Tibial artery (tissue), 4 donors: Measurements from ENCODE around the gene DCAF5.
"Not testable (repeated sequence)": the region's sequence is repeated elsewhere in the genome, so short reads cannot be mapped to it uniquely, and the experiment has no call there.

Experiments
- DNase-seq, 2 donors: peaks; one replicate each; pipeline ENCODE4 v3.0.0-alpha.2; 2019
- H3K27ac ChIP-seq, 2 donors: fragments of 200-600 bp; sonication (generic) in 1 of 2; 1 replicate in 1 of 2; 2 replicates in 1 of 2; pipeline ENCODE4 v1.5.1; 2018 to 2019; ENCODE audit warnings: mild to moderate bottlenecking in 1 of 2
- H3K27me3 ChIP-seq, 2 donors: fragments of 200-600 bp; sonication (generic) in 1 of 2; one replicate each; pipeline versions ENCODE4 v1.5.1 to v1.6.0; 2016 to 2019
- H3K36me3 ChIP-seq, 3 donors: fragments of 200-600 bp; sonication (generic) in 2 of 3; one replicate each; pipeline ENCODE4 v1.5.1; 2016 to 2019; ENCODE audit warnings: mild to moderate bottlenecking in 2 of 3
- H3K4me1 ChIP-seq, 4 donors: fragments of 200-600 bp; sonication (generic) in 2 of 4; 1 replicate in 3 of 4; 2 replicates in 1 of 4; pipeline ENCODE4 v1.5.1; 2016 to 2019
- H3K4me3 ChIP-seq, 2 donors: fragments of 200-600 bp; sonication (generic) in 1 of 2; 1 replicate in 1 of 2; 2 replicates in 1 of 2; pipeline ENCODE4 v1.5.1; 2018 to 2019; ENCODE audit warnings: mild to moderate bottlenecking in 2 of 2
- H3K9me3 ChIP-seq, 3 donors: fragments of 200-600 bp; sonication (generic) in 1 of 3; one replicate each; pipeline ENCODE4 v1.5.1; 2016 to 2019
- CTCF ChIP-seq, 2 experiments: fragments of 200-600 bp in 1 of 2; fragments of 450-650 bp in 1 of 2; IDR thresholded peaks; one replicate each; pipeline ENCODE4 v1.5.1; 2017 to 2019; ENCODE audit warnings: antibody characterized with exemption in 2 of 2, mild to moderate bottlenecking in 1 of 2, moderate library complexity in 1 of 2
- intact Hi-C: fragments of 100-400 bp; cut with DNase I; formaldehyde crosslinking; loops from one replicate; pipeline ENCODE4 v1.15.0; 2023; ENCODE audit warnings: low total_unique reads

Gene DCAF5

GRCh38 chr14:69190191-69190590, 37.3 kb upstream of the DCAF5 start:
- H3K27ac ChIP-seq = no peak overlapping the region
- no peak overlapping the region for H3K4me3 ChIP-seq
- no peak for DNase-seq
- peaks cover 0 to 11% (median 4%) of the 10 kb centered on the region in 4 donors for H3K4me1 ChIP-seq
- no peaks in the 10 kb centered on the region for H3K9me3 ChIP-seq
- H3K36me3 ChIP-seq = no peaks in the 10 kb centered on the region
- no peak for TF ChIP-seq CTCF (IDR thresholded peaks at IDR 0.05)
- no peaks in the 10 kb centered on the region for H3K27me3 ChIP-seq
- intact Hi-C loops = no loop called here

- H3K4me3 ChIP-seq = no peak overlapping the region
- no peaks in the 10 kb centered on the region for H3K27me3 ChIP-seq
- no peak for TF ChIP-seq CTCF (IDR thresholded peaks at IDR 0.05)
- no peaks in the 10 kb centered on the region for H3K36me3 ChIP-seq
- intact Hi-C loops = no loop called here
- H3K27ac ChIP-seq = no peak overlapping the region
- no peak for DNase-seq
- no peaks in the 10 kb centered on the region for H3K4me1 ChIP-seq
- H3K9me3 ChIP-seq = no peaks in the 10 kb centered on the region
Measured at GRCh38 chr14:69183735-69184134, 30.8 kb upstream of the DCAF5 start.

- H3K27me3 ChIP-seq, H3K36me3 ChIP-seq, H3K4me1 ChIP-seq, DNase-seq, H3K27ac ChIP-seq, H3K4me3 ChIP-seq, intact Hi-C loops, H3K9me3 ChIP-seq: not testable (repeated sequence)
Measured at GRCh38 chr14:69182580-69182979, 29.7 kb upstream of the DCAF5 start.

- intact Hi-C loops = no loop called here
- DNase-seq = no peak
- TF ChIP-seq CTCF (IDR thresholded peaks at IDR 0.05) = no peak
Measured at GRCh38 chr14:69181491-69181890, 28.6 kb upstream of the DCAF5 start.

GRCh38 chr14:69175130-69175529, 22.2 kb upstream of the DCAF5 start:
- DNase-seq = no peak
- H3K4me1 ChIP-seq = no peaks in the 10 kb centered on the region
- no peak overlapping the region for H3K4me3 ChIP-seq
- no peak for TF ChIP-seq CTCF (IDR thresholded peaks at IDR 0.05)
- no peaks in the 10 kb centered on the region for H3K36me3 ChIP-seq
- no peaks in the 10 kb centered on the region for H3K9me3 ChIP-seq
- intact Hi-C loops = no loop called here
- H3K27ac ChIP-seq = no peak overlapping the region
- H3K27me3 ChIP-seq = no peaks in the 10 kb centered on the region

More at GRCh38 chr14:69181491-69181890, 28.6 kb upstream of the DCAF5 start:
- Histone ChIP-seq H3K4me1 (no peaks in the 10 kb centered on the region), H3K27ac (no peak overlapping the region), H3K36me3 (no peaks in the 10 kb centered on the region), H3K27me3 (no peaks in the 10 kb centered on the region), H3K4me3 (no peak overlapping the region), H3K9me3 (no peaks in the 10 kb centered on the region)

GRCh38 chr14:69171569-69171968, 18.6 kb upstream of the DCAF5 start:
- DNase-seq = no peak
- Histone ChIP-seq H3K4me1 (no peaks in the 10 kb centered on the region), H3K27me3 (no peaks in the 10 kb centered on the region), H3K9me3 (no peaks in the 10 kb centered on the region), H3K4me3 (no peak overlapping the region), H3K27ac (no peak overlapping the region), H3K36me3 (no peaks in the 10 kb centered on the region)
- TF ChIP-seq CTCF (IDR thresholded peaks at IDR 0.05) = no peak
- intact Hi-C loops = no loop called here
